PFSK-1 (cell line): ENCODE data around the gene RSAD2.

Experiments
- POLR2AphosphoS5 ChIP-seq: IDR thresholded peaks from 2 replicates; pipeline ENCODE4 v1.6.1; 2012; ENCODE audit warnings: low read depth, mild to moderate bottlenecking, control low read depth, low read length, moderate library complexity
- TF ChIP-seq, protein P1 (sequence below), 2 experiments: IDR thresholded peaks; 2 replicates each; pipeline versions ENCODE4 v1.6.1 to v1.8.0; 2011 to 2012; ENCODE audit warnings: low read depth in 2 of 2, low read length in 2 of 2, control low read depth in 1 of 2, inconsistent platforms in 1 of 2, mild to moderate bottlenecking in 1 of 2, moderate library complexity in 1 of 2; ENCODE audit not compliant: insufficient read depth in 1 of 2

DNA sequence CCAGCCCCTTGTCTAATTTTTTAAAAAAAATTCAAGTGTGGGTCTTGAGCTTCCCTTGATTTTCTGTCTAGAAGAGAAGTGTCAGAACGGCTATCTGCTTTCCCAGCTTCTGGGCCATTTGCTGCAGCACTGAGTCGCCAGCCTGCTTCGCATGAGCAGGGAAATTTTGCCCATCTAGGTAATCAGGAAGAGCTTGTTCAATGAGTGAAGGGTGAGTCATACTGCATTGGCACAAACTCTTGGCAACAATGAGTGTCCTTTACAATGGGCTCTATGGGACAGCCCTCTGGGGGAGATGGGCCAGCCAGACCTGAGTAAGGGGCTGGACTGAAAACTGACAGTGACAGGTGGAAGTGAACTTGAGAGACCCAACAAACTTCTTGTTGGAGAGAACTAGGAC, 37.3 kb downstream of the RSAD2 start:
- TF ChIP-seq, protein P1, sequence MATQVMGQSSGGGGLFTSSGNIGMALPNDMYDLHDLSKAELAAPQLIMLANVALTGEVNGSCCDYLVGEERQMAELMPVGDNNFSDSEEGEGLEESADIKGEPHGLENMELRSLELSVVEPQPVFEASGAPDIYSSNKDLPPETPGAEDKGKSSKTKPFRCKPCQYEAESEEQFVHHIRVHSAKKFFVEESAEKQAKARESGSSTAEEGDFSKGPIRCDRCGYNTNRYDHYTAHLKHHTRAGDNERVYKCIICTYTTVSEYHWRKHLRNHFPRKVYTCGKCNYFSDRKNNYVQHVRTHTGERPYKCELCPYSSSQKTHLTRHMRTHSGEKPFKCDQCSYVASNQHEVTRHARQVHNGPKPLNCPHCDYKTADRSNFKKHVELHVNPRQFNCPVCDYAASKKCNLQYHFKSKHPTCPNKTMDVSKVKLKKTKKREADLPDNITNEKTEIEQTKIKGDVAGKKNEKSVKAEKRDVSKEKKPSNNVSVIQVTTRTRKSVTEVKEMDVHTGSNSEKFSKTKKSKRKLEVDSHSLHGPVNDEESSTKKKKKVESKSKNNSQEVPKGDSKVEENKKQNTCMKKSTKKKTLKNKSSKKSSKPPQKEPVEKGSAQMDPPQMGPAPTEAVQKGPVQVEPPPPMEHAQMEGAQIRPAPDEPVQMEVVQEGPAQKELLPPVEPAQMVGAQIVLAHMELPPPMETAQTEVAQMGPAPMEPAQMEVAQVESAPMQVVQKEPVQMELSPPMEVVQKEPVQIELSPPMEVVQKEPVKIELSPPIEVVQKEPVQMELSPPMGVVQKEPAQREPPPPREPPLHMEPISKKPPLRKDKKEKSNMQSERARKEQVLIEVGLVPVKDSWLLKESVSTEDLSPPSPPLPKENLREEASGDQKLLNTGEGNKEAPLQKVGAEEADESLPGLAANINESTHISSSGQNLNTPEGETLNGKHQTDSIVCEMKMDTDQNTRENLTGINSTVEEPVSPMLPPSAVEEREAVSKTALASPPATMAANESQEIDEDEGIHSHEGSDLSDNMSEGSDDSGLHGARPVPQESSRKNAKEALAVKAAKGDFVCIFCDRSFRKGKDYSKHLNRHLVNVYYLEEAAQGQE (IDR thresholded peaks at IDR 0.05; ENCODE audit: insufficient read depth in 1 of 2, low read depth in 2 of 2, low read length in 2 of 2), result no peak
- TF ChIP-seq POLR2AphosphoS5, result no peak
